Daoy (cell line): ENCODE data around the gene ORM1. TPM values are rescaled to one million over a fixed set of nuclear protein-coding genes. Genes with fewer than 3 reads are reported as not detected.
"Not testable (repeated sequence)": the region's sequence is repeated elsewhere in the genome, so short reads cannot be mapped to it uniquely, and the experiment has no call there.

ENCODE experiments used
- DNase-seq: peaks from one replicate; pipeline ENCODE4 v3.0.0-alpha.2; 2015; ENCODE audit warnings: low read depth
- total RNA-seq: library from RNA; depleted of rRNA; stranded (reverse); fragments of >200 nt; shearing (Covaris generic); gene quantifications from 2 replicates; pipeline ENCODE4 v1.2.3, GENCODE V29; 2014

The ORM1 gene
- total RNA-seq, 1 experiment from 2014 or later: not detected

DNA sequence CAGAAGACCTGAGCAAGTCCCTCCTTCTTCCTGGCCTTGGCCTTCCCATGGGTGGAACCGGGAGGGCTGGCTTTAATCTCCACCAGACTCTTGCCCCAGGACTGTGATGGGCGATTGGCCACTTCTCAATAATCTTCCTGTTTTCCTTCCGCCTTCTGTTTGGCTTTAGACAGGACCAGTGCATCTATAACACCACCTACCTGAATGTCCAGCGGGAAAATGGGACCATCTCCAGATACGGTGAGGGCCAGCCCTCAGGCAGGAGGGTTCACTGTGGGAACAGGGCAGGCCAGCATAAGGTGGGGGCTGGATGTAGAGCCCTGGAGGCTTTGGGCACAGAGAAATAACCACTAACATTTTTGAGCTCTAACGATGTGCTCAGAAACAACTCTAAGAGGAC is 951 bp downstream of the ORM1 start:
- DNase-seq: not testable (repeated sequence)

DNA sequence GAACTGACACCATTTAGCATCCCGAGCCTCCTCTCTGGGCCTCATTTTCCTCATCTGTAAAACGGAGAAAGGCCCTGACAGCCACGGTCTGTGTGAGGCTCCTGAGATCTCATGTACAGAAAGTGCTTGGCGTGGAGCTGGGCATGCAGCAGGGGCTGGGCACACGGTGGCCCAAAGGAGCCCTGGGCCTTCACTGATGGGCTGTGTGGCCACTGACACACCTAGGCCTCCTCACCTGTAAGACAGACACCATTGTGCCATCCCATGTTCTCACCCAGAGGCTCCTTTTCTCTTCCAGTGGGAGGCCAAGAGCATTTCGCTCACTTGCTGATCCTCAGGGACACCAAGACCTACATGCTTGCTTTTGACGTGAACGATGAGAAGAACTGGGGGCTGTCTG is 1.6 kb downstream of the ORM1 start:
- DNase-seq: no peak

DNA sequence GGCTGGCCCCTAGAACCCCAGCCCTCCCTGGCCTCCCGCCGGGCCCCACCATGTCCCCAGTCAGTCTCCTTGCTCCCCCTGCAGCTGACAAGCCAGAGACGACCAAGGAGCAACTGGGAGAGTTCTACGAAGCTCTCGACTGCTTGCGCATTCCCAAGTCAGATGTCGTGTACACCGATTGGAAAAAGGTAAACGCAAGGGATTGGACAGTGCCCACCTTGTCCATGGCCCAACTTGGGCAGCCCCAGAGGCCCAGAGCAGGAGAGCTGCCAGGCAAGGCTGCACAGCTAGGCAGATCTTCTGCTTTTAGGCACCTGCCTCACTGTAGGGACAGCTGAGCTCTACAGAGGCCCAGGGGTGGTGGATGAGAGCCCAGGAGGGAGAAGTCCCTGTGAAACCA is 2.1 kb downstream of the ORM1 start:
- DNase-seq: not testable (repeated sequence)

DNA sequence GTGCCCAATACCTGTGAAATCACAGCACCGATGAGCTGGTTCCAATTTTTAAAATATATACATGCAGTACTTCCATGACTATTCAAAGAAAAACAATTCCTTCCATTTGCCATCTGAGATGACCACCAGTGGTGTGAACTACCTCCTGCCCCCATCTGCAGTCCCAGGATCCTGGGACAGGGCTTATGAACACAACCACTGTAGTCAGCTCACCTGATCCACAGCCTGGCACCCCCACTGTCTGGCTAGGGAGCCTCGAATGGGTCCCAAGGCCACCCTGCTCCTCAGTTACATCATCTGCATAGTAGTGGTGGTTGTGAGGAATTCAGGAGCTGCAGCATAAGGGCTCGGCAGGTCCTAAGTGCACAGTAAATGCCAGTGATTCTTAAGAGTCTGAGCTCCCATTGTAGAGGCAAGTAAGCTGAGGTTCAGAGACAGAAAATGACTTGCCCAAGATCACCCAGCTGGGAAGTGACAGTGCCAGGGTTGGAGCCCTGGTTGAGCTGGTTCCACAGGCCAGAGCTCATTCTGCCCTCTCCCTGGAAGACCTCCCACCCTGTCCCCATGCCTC is 2.9 kb downstream of the ORM1 start:
- not testable (repeated sequence) for DNase-seq

DNA sequence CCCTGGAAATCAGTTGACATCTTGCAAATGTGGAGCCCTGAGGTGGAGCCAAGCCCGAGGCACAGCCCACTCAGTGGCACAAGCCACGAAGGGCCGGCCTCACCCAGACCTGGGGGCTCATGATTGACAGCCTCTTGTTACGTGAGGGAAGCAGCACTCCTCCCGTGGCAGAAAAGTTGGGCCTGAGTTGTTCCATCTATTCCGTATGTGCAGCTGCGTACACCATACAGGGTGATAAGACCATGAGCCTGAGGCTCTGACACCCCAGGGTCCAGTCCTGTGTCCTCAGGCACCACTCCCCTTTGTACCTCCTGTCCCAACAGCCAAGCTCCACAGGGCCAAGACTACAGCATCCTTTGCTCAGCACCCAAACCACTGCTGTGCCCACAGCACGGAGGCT is 4.9 kb downstream of the ORM1 start:
- DNase-seq: no peak

DNA sequence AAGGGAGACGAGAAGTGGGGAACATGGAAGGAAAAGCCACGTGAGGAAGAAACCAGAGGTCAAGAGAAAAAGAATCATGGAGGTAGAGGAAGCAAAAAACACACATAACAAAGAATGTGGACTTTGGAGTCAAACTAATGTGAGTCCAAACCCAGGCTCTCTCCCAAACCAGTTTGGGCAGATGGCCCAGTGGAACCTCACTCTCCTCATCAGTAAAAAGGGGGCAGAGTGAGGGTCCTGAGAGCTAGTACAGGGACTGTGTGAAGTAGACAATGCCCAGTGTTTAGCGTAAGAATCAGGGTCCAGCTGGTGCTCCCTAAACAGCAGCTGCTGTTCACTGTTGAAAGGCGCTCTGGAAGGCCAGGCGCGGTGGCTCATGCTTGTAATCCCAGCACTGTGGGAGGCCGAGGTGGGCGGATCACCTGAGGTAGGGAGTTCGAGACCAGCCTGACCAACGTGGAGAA is 5.5 kb downstream of the ORM1 start:
- not testable (repeated sequence) for DNase-seq

DNA sequence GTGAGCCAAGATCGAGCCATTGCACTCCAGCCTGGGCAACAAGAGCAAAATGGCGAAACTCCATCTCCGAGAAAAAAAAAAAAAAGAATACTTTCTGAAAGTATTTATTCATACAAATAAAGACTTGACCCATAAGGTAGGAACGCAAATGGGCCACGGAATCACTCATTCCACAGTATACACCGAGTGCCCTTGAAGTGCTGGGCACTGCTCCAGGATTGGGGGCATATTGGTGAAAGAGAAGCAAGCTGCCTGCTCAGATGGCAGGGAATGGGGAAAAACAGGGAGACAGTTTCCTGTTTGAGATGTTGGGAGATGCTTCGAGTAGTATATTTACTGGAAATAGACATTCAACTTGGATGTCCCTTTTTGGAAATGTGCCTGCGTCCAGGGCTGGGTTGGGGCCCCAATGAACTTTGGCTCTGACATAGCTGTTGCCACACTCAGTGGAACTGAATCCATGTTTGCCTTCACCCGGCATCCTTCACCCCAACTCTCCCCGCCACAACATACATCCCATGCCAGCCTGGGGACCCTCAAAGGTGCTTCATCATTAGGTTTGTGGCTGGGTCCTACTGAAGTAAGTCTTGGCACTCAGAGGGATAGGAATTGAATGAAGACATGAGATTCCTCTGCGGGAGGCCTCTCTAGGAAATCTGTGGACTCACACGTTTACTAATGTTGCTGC is 6.2 kb downstream of the ORM1 start:
- DNase-seq: not testable (repeated sequence)

DNA sequence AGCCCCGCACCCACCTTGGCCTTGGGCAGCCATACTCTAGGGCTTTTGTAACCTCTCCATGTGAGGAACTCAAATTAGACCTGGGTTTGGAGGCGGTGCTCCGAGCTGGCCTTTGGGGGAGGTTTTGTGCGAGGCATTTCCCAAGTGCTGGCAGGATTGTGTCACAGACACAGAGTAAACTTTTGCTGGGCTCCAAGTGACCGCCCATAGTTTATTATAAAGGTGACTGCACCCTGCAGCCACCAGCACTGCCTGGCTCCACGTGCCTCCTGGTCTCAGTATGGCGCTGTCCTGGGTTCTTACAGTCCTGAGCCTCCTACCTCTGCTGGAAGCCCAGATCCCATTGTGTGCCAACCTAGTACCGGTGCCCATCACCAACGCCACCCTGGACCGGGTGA is 6.7 kb downstream of the ORM1 start, which contains the start of gene ORM2:
Gene ORM2 (plus strand): TSS at position 245 of the 398 bp plus-strand sequence. CDS start 36 bp downstream, at position 281.
- not testable (repeated sequence) for DNase-seq

DNA sequence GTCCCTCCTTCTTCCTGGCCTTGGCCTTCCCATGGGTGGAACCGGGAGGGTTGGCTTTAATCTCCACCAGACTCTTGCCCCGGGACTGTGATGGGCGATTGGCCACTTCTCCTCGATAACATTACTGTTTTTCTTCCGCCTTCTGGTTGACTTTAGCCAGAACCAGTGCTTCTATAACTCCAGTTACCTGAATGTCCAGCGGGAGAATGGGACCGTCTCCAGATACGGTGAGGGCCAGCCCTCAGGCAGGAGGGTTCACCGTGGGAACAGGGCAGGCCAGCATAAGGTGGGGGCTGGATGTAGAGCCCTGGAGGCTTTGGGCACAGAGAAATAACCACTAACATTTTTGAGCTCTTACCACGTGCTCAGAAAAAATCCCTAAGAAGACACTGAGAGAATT is 7.7 kb downstream of the ORM1 start:
- no peak for DNase-seq

DNA sequence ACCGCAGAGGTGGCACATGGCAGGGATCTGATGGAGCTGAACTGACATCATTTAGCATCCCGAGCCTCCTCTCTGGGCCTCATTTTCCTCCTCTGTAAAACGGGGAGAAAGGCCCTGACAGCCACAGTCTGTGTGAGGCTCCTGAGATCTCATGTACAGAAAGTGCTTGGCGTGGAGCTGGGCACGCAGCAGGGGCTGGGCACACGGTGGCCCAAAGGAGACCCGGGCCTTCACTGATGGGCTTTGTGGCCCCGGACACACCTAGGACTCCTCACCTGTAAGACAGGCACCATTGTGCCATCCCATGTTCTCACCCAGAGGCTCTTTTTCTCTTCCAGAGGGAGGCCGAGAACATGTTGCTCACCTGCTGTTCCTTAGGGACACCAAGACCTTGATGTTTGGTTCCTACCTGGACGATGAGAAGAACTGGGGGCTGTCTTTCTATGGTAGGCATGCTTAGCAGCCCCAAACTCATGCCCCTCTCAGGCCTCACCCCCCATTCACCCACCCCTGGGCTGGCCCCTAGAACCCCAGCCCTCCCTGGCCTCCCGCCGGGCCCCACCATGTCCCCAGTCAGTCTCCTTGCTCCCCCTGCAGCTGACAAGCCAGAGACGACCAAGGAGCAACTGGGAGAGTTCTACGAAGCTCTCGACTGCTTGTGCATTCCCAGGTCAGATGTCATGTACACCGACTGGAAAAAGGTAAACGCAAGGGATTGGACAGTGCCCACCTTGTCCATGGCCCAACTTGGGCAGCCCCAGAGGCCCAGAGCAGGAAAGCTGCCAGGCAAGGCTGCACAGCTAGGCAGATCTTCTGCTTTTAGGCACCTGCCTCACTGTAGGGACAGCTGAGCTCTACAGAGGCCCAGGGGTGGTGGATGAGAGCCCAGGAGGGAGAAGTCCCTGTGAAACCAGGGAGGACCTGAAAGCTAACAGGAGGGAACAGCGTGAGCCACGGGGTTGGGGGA is 8.6 kb downstream of the ORM1 start:
- not testable (repeated sequence) for DNase-seq

DNA sequence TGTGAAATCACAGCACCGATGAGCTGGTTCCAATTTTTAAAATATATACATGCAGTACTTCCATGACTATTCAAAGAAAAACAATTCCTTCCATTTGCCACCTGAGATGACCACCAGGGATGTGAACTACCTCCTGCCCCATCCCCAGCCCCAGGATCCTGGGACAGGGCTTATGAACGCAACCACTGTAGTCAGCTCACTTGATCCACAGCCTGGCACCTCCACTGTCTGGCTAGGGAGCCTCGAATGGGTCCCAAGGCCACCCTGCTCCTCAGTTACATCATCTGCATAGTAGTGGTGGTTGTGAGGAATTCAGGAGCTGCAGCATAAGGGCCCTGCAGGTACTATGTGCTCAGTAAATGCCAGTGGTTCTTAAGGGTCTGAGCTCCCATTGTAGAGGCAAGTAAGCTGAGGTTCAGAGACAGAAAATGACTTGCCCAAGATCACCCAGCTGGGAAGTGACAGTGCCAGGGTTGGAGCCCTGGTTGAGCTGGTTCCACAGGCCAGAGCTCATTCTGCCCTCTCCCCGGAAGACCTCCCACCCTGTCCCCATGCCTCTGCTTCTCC is 9.7 kb downstream of the ORM1 start:
- not testable (repeated sequence) for DNase-seq

DNA sequence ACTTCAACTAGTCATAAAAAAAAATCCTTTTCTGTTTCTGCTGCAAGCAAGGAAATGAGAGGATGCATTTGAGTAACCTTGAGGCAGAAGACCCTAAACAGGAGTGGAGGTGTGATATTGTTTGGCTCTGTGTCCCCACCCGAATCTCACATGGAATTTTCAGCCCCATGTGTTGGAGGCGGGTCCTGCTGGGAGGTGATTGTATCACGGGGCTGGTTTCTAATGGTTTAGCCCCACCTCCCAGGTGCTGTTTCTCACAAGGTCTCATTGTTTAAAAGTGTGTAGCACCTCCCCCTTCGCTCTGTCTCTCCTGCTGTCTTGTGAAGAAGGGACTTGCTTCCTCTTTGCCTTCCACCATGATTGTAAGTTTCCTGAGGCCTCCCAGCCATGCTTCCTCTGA is 10.8 kb downstream of the ORM1 start:
- DNase-seq: not testable (repeated sequence)

DNA sequence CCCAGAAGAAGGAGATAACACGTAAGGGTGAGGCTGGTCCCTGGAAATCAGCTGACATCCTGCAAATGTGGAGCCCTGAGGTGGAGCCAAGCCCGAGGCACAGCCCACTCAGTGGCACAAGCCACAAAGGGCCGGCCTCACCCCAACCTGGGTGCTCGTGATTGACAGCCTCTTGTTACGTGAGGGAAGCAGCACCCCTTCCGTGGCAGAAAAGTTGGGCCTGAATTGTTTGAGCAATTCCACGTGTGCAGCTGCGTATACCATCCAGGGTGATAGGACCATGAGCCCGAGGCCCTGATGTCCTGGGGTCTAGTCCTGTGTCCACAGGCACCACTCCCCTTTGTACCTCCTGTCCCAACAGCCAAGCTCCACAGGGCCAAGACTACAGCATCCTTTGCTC is 11.6 kb downstream of the ORM1 start:
- DNase-seq: no peak

DNA sequence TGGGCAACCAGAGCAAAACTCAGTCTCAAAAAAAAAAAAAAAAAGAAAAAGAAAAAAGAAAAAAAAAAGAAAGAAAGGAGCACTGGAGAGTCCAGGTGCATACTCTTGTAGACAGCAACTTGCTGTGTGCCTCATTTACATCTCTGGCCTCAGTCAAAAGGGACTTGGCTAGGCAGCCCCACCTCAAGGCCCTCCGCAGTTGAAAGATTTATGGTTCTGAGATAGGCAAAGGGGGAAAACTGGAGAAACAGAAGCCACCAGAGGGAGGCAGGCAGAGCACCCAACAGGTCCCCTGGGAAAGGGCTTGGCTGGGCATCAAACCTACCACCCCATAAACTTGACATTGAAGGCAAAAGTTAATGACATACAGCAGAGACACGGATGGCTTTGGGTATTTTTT is 12.8 kb downstream of the ORM1 start:
- no peak for DNase-seq

DNA sequence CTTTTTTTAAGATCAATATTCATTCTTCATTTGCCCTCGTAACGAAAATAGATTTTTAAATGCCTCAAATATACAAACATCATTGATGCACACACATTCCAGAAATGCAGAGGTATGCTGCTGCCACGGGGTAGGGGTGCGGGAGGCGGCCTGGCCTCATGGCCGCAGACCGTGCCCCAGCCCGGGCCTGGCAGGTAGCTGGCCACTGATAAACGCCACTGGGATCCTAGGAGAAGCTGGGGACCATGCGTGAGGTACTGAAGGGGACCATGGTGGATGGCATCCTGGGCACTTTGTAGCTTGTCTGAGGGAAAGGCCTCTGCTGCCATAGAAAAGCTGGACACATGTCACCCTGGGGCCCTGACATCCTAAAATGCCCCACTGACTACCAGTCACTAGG is 13.3 kb downstream of the ORM1 start:
- no peak for DNase-seq

DNA sequence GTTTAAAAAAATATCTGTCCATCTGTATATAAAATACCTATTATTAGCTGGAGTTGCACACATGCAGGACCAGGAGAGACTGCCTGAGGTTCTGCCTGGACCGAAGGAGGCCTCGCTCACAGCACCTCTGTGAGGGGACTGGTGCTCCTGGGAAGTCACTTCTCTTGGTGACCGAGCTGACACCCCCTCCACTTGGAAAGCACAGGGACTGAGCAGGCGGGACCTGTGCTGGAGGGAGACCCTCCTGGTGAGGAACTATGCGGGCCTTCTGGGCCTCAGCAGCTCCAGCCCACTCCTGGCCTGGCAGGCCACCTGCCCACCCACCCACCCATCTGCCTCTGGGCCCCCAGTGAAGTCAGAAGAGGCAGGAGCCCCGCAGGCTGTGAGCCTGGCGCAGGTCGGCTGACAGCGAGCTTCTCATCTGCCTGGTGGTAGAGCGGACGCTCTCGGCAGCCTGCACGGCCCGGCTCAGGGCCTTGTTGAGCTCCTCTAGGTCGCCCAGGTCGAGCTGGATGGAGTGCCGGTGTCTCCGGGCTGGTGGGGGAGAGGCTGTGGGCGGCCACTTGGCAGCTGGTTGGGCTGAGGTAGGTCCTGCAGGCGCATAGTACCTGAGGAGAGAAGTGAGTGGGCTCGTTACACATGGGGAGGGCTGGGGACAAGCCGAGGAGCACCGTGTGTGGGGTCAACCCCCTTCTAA is 13.9 kb downstream of the ORM1 start:
- DNase-seq: no peak

DNA sequence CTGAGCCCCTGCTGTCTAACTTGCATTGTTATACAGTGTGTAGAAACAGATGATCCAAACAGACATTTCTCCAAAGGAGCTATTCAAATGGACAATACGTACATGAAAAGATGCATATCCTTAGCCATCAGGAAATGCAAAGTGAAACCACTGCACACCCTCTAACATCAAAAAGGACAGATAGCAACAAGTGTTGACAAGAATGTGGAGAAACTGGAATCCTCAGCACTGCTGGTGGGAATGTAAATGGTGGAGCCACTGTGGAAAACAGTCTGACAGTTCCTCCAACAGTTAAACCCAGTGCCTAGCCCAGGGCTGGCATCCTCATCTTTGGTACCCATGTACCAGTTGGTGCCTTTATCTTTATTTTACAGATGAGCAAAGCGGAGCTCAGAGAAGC is 15.3 kb downstream of the ORM1 start:
- DNase-seq: no peak

DNA sequence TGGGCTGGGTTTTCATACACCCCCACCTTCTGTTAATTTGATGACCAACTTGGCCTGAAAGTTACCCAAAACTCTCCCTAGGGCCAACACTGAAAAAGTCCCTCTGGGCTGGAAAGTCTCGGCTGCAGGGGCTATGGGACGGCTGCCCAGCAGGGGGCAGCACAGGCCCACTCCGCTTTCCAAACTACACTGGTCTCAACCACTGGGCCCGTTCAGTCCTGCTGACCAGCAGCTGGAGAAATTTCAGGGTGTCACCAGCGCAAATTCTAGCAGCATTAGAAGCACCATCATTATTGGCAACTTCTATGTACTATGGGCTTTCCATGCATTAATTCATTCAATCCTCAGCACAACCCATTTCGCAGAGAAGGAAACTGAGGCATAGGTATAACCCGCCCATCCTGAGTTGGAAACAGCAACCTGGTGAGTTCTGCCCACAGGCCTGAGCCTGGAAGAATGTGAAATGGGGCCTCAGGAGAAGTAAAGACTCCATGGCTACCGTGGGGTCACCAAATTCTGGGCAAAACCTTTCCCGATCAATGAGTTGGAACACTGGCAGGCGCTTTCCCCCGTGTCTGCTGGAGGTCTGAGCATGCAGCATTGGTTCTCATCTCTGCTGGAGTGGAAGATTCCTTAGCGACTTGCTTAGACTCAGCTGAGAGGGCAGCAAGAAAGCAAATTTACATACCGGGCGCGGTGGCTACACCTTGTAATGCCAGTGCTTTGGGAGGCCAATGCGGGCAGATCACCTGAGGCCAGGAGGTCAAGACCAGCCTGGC is 16.4 kb downstream of the ORM1 start:
- peak; percentile 71 for DNase-seq

DNA sequence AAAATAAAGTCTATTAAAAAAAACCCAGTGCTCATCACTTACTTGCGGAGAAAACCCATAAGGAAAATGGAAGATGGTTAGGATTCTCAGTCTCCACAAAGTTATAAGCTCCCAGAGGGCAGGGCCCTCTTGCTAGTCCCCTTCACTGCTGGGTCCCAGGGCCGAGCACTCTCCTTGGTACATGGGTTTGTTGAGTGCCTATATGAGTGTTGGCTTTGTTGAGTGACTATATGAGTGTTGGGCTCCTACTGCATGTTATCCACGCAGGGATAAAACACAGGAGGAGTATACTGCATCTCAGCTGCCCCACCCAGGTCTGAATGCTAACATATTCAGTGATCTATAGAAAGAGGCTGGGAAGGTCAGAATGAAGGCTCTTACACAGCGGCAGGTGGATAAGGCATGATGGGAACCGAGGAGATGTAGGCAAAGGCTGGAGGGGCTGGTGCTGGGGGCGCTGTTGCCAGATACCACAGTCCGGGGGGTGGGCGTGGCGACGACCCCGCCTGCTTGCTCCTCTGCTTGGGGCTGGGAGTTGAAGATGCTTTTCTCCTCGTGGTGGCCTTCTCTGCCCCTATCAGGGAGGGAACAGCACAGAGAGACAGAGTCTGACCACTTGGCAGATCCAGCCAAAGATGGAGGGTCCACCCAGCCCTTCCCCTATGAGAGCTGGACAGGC is 18.4 kb downstream of the ORM1 start:
- no peak for DNase-seq

DNA sequence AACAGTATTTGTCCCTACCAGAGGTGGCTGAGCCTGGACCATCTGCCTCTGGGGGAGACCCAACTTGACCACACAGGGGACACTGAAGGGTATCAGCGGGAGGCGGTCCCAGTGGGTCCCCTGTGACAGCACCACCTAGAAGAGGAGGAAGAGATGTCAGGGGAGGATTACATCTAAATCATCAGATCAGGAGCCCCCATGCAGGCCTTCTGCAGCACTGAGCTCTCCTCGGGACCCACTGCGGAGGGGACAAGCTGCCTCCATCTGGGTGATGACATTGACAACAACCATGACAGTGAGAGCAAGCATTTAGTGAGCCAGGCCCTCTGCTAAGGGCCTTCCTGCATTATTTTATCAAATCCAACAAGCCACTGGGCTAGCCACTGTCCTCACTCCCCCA is 19.1 kb downstream of the ORM1 start:
- no peak for DNase-seq
